Glomerular endothelial cell (primary cell): ENCODE results near the gene DAP. TPM values are rescaled to one million over a fixed set of nuclear protein-coding genes. Genes with fewer than 3 reads are reported as not detected.

Source experiments
- DNase-seq: peaks from one replicate; pipeline ENCODE4 v3.0.0-alpha.2; 2011; ENCODE audit warnings: low read depth, low spot score; ENCODE audit errors: extremely low read depth
- total RNA-seq: library from RNA; depleted of rRNA; stranded (reverse); fragments of >200 nt; gene quantifications from 2 replicates; pipeline ENCODE4 v1.2.3, GENCODE V29; 2015

DAP gene
- total RNA-seq, 1 donor from 2014 or later, result 118 TPM

- DNase-seq, result no peak
Measured at GRCh38 chr5:10712574-10713366, 48.3 kb downstream of the DAP start.

- DNase-seq, result no peak
Measured at GRCh38 chr5:10711562-10711961, 49.5 kb downstream of the DAP start.

GRCh38 chr5:10710513-10711128 is 50.4 kb downstream of the DAP start:
- DNase-seq, result no peak

GRCh38 chr5:10709933-10710332 is 51.1 kb downstream of the DAP start:
- no peak for DNase-seq

GRCh38 chr5:10709409-10709808 is 51.6 kb downstream of the DAP start:
- DNase-seq, result no peak

GRCh38 chr5:10708189-10708944 is 52.7 kb downstream of the DAP start:
- no peak for DNase-seq

GRCh38 chr5:10707198-10708142 is 53.6 kb downstream of the DAP start:
- no peak for DNase-seq

GRCh38 chr5:10706326-10706725 is 54.7 kb downstream of the DAP start:
- DNase-seq, result no peak

- no peak for DNase-seq
Measured at GRCh38 chr5:10705747-10706146, 55.3 kb downstream of the DAP start.

GRCh38 chr5:10704949-10705621 is 55.9 kb downstream of the DAP start:
- no peak for DNase-seq

GRCh38 chr5:10703676-10704075 is 57.4 kb downstream of the DAP start:
- DNase-seq, result no peak

GRCh38 chr5:10702911-10703491 is 58.0 kb downstream of the DAP start:
- DNase-seq, result no peak

- DNase-seq, result no peak
Measured at GRCh38 chr5:10702040-10702629, 58.9 kb downstream of the DAP start.

- DNase-seq, result no peak
Measured at GRCh38 chr5:10701567-10702039, 59.4 kb downstream of the DAP start.

- DNase-seq, result no peak
Measured at GRCh38 chr5:10700516-10700915, 60.5 kb downstream of the DAP start.

GRCh38 chr5:10699987-10700386 is 61.0 kb downstream of the DAP start:
- DNase-seq, result no peak

GRCh38 chr5:10699281-10699874 is 61.7 kb downstream of the DAP start:
- DNase-seq, result no peak

- DNase-seq, result no peak
Measured at GRCh38 chr5:10695759-10696543, 65.1 kb downstream of the DAP start.
